Cardiac fibroblast (primary cell): ENCODE results near the gene ZNF207.

Experiments used
- DNase-seq, 2 donors: peaks; one replicate each; pipeline versions ENCODE4 v3.0.0 to v3.0.0-alpha.2; 2010; ENCODE audit warnings: low read depth in 2 of 2
- H3K4me3 ChIP-seq, 2 donors: replicated peaks in 1 of 2; 1 replicate in 1 of 2; 2 replicates in 1 of 2; pipeline ENCODE4 v1.5.1; 2011; ENCODE audit warnings: low read depth in 2 of 2, low read length in 2 of 2, mild to moderate bottlenecking in 2 of 2, moderate library complexity in 1 of 2
- TF ChIP-seq, protein P1 (sequence below): IDR thresholded peaks from one replicate; pipeline ENCODE4 v1.5.1; 2011; ENCODE audit warnings: low read depth, mild to moderate bottlenecking, low read length, inconsistent platforms

The ZNF207 gene

DNA sequence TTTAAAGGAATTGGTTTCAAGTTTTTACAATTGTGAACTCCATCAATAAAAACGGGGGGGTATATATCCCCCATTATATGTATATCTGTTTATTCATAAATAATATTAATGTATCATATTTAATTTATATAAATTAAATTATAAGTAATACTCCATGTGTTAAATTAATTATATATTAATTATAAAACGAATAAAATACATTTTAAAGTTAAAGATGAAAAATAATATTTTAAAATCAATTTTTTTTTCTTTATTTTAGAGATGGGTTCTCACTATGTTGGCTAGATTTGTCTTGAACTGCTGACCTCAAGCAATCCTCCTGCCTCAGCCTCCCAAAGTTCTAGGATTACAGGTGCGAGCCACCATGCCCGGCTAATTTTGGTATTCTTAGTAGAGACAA, 76.9 kb downstream of the ZNF207 start:
- no peak overlapping the region for H3K4me3 ChIP-seq
- no peak for DNase-seq
- TF ChIP-seq, protein P1, sequence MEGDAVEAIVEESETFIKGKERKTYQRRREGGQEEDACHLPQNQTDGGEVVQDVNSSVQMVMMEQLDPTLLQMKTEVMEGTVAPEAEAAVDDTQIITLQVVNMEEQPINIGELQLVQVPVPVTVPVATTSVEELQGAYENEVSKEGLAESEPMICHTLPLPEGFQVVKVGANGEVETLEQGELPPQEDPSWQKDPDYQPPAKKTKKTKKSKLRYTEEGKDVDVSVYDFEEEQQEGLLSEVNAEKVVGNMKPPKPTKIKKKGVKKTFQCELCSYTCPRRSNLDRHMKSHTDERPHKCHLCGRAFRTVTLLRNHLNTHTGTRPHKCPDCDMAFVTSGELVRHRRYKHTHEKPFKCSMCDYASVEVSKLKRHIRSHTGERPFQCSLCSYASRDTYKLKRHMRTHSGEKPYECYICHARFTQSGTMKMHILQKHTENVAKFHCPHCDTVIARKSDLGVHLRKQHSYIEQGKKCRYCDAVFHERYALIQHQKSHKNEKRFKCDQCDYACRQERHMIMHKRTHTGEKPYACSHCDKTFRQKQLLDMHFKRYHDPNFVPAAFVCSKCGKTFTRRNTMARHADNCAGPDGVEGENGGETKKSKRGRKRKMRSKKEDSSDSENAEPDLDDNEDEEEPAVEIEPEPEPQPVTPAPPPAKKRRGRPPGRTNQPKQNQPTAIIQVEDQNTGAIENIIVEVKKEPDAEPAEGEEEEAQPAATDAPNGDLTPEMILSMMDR: no peak

DNA sequence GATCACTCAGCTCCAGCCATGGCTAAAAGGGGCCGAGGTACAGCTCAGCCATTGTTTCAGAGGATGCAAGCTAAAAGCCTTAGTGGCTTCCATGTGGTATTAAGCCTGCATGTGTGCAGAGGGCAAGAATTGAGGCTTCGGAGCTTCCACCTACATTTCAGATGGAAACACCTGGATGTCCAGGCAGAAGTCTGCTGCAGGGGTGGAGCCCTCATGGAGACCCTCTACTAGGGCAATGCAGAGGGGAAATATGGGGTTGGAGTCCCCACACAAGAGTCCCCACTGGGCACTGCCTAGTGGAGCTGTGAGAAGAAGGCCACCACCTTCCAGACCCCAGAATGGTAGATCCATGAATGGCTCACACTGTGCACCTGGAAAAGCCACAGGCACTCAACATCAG, 79.6 kb downstream of the ZNF207 start:
- H3K4me3 ChIP-seq: no peak overlapping the region
- DNase-seq: no peak
- TF ChIP-seq, protein P1: no peak
